ENCODE data around the gene KLF18. TPM values are rescaled to one million over a fixed set of nuclear protein-coding genes. Genes with fewer than 3 reads are reported as not detected.
"Not testable (repeated sequence)": the region's sequence is repeated elsewhere in the genome, so short reads cannot be mapped to it uniquely, and the experiment has no call there.

The KLF18 gene
- total and polyA plus RNA-seq, 10 donors: not detected

GRCh38 chr1:44120398-44120949, 21.0 kb downstream of the KLF18 start:
- Histone ChIP-seq H3K9me3 (no peaks in the 10 kb centered on the region), H3K36me3 (no peaks in the 10 kb centered on the region), H3K4me1 (no peaks in the 10 kb centered on the region), H3K27ac (no peak overlapping the region), H3K27me3 (replicated peaks in 1 of 7) (peaks cover 0 to 19% (median 0%) of the 10 kb centered on the region in 7 donors), H3K4me3 (no peak overlapping the region)
- DNase-seq: no peak
- TF ChIP-seq POLR2A (IDR thresholded peaks at IDR 0.05) (no peak), POLR2AphosphoS5 (IDR thresholded peaks at IDR 0.05) (no peak)
- TF ChIP-seq, protein P1, sequence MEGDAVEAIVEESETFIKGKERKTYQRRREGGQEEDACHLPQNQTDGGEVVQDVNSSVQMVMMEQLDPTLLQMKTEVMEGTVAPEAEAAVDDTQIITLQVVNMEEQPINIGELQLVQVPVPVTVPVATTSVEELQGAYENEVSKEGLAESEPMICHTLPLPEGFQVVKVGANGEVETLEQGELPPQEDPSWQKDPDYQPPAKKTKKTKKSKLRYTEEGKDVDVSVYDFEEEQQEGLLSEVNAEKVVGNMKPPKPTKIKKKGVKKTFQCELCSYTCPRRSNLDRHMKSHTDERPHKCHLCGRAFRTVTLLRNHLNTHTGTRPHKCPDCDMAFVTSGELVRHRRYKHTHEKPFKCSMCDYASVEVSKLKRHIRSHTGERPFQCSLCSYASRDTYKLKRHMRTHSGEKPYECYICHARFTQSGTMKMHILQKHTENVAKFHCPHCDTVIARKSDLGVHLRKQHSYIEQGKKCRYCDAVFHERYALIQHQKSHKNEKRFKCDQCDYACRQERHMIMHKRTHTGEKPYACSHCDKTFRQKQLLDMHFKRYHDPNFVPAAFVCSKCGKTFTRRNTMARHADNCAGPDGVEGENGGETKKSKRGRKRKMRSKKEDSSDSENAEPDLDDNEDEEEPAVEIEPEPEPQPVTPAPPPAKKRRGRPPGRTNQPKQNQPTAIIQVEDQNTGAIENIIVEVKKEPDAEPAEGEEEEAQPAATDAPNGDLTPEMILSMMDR (IDR thresholded peaks at IDR 0.05 in 8 of 11, conservative IDR thresholded peaks at IDR 0.05 in 3 of 11): no peak
- 73 to 90% (median 88%) methylated on average over 5 of the region's 5 CpGs for WGBS, 5 donors
- intact Hi-C loops (cut with DNase I; ENCODE audit: low total_unique reads): no loop called here

DNA sequence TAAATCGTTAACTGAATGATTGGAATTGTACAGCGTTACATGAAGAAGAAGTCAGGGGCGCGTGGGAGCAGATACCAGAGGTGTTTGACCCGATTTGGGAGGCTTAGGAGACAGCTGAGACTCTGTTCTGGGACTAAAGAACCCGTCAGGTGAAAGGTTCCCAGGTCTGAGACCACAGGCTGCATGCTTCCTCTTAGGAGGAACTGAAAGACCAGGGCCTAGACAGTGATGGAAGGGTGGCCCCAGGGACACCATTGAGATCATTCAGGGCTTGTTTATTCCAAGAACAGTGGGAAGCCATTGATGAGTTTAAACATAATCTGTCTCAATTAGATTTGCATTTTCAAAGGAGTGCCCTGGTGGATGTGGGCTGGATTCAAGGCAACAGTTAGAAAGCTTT, 21.9 kb downstream of the KLF18 start:
- DNase-seq: no peak
- Histone ChIP-seq H3K36me3 (no peaks in the 10 kb centered on the region), H3K4me3 (no peak overlapping the region), H3K4me1 (no peaks in the 10 kb centered on the region), H3K27me3 (replicated peaks in 1 of 7) (peaks cover 0 to 10% (median 0%) of the 10 kb centered on the region in 7 donors), H3K9me3 (no peaks in the 10 kb centered on the region), H3K27ac (no peak overlapping the region)
- no peak for TF ChIP-seq POLR2AphosphoS5 (IDR thresholded peaks at IDR 0.05)
- TF ChIP-seq, protein P1 (IDR thresholded peaks at IDR 0.05 in 8 of 11, conservative IDR thresholded peaks at IDR 0.05 in 3 of 11): no peak
- TF ChIP-seq POLR2A (IDR thresholded peaks at IDR 0.05): no peak
- 80 to 89% (median 84%) methylated on average over 6 of the region's 6 CpGs for WGBS, 5 donors
- intact Hi-C loops (cut with DNase I; ENCODE audit: low total_unique reads): no loop called here

DNA sequence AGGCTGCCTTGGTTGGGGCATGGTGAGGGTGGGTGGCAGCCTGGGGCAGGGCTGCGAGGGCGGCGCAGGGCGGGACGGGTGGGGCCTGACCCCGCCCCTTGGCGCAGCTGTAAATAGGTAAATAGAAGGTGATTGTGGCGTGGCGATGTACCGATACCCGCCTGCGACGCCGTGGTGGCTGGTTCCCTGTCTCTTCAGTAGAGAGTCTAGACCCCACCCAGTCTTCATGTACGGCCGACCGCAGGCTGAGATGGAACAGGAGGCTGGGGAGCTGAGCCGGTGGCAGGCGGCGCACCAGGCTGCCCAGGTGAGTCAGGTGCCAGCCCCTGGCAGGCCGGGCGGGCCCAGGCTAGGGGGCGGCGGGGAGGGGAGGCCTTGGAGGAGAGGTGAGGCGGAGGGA, 22.7 kb downstream of the KLF18 start, which contains the start of gene KLF17:
Gene KLF17, plus strand, starts transcription at position 140 of the 400 bp plus-strand sequence. Its CDS starts 87 bp downstream, at position 227.
- 94 to 97% (median 96%) methylated on average over 25 of the region's 25 CpGs for WGBS, 5 donors
- intact Hi-C loops (cut with DNase I; ENCODE audit: low total_unique reads): no loop called here
- no peak for TF ChIP-seq POLR2AphosphoS5 (IDR thresholded peaks at IDR 0.05)
- TF ChIP-seq, protein P1 (IDR thresholded peaks at IDR 0.05 in 8 of 11, conservative IDR thresholded peaks at IDR 0.05 in 3 of 11): no peak
- TF ChIP-seq POLR2A (IDR thresholded peaks at IDR 0.05): no peak
- Histone ChIP-seq H3K4me3 (no peak within 1 kb of the TSS), H3K27ac (no peak within 1 kb of the TSS), H3K9me3 (no peaks in the 10 kb centered on the region), H3K27me3 (replicated peaks in 1 of 7) (peaks cover 0 to 6% (median 0%) of the 10 kb centered on the region in 7 donors), H3K36me3 (no peaks in the 10 kb centered on the region), H3K4me1 (no peaks in the 10 kb centered on the region)
- no peak for DNase-seq

DNA sequence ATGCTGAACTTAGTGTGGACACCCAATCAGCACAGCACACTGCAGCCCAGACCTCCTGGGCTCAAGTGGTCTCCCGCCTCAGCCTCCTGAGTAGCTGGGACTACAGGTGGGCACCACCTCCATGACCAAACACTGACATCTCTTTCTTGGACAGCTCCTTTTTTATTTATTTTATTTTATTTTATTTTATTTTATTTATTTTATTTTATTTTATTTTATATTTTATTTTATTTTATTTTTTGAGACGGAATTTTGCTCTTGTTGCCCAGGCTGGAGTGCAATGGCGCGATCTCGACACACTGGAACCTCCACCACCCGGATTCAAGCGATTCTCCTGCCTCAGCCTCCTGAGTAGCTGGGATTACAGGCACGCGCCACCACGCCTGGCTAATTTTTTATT, 24.2 kb downstream of the KLF18 start:
- intact Hi-C loops (cut with DNase I; ENCODE audit: low total_unique reads); H3K27me3 ChIP-seq (replicated peaks in 1 of 7); H3K4me3 ChIP-seq; H3K27ac ChIP-seq; H3K4me1 ChIP-seq; DNase-seq; H3K9me3 ChIP-seq; H3K36me3 ChIP-seq: not testable (repeated sequence)
- WGBS, 5 donors: 94 to 98% (median 97%) methylated on average over 10 of the region's 10 CpGs
